Activated T-helper 17 cell treated with anti-CD3 and anti-CD28 coated beads, Interleukin-2, amount 50 U/mL, for 72 hours (primary cell): ENCODE data around the gene CD84. TPM values are rescaled to one million over a fixed set of nuclear protein-coding genes. Genes with fewer than 3 reads are reported as not detected.
A peak's percentile ranks its signal among the peaks of the same experiment; 100 is the strongest.
"Not testable (repeated sequence)": the region's sequence is repeated elsewhere in the genome, so short reads cannot be mapped to it uniquely, and the experiment has no call there.

ENCODE experiments used
- ATAC-seq: fragments of 150-1000 bp; cut with Tn5 transposase; replicated peaks from 2 replicates; pipeline ENCODE4 v1.10.0; 2021; ENCODE audit warnings: mild to moderate bottlenecking, moderate library complexity
- H3K27ac Mint-ChIP-seq: one replicate; pipeline ENCODE4 v1.8.0; 2022; ENCODE audit warnings: mixed read lengths
- H3K27me3 Mint-ChIP-seq: one replicate; pipeline ENCODE4 v1.8.0; 2022; ENCODE audit warnings: mixed read lengths
- H3K36me3 Mint-ChIP-seq: one replicate; pipeline ENCODE4 v1.8.0; 2022; ENCODE audit warnings: low read depth, mild to moderate bottlenecking, mixed read lengths
- H3K4me1 Mint-ChIP-seq: one replicate; pipeline ENCODE4 v1.8.0; 2022; ENCODE audit warnings: mixed read lengths
- H3K4me3 Mint-ChIP-seq: one replicate; pipeline ENCODE4 v1.8.0; 2022; ENCODE audit warnings: mild to moderate bottlenecking, mixed read lengths
- H3K9me3 Mint-ChIP-seq: one replicate; pipeline ENCODE4 v1.8.0; 2022; ENCODE audit warnings: mixed read lengths
- total RNA-seq, 2 donors: library from RNA; stranded (reverse); gene quantifications; one replicate each; pipeline ENCODE4 v1.2.3, GENCODE V29; 2022

The CD84 gene
- total RNA-seq, 2 donors from 2014 or later, result 15.7 to 37.3 TPM

- ATAC-seq, result no peak
- Mint-ChIP-seq H3K4me1 (peaks cover 74% of the 10 kb centered on the region), H3K27ac (peak overlapping the region; percentile 78), H3K4me3 (peak overlapping the region; percentile 73), H3K27me3 (no peaks in the 10 kb centered on the region), H3K36me3 (peaks cover 15% of the 10 kb centered on the region), H3K9me3 (peaks cover 10% of the 10 kb centered on the region)
These were observed 8.5 kb downstream of the CD84 start for GRCh38 chr1:160570840-160571239.

- Mint-ChIP-seq H3K36me3 (peaks cover 26% of the 10 kb centered on the region), H3K9me3 (peaks cover 10% of the 10 kb centered on the region), H3K4me1 (peaks cover 75% of the 10 kb centered on the region), H3K27ac (peak overlapping the region; percentile 78), H3K27me3 (no peaks in the 10 kb centered on the region), H3K4me3 (peak overlapping the region; percentile 73)
- ATAC-seq, result no peak
These were observed 9.5 kb downstream of the CD84 start for GRCh38 chr1:160569806-160570205.

DNA sequence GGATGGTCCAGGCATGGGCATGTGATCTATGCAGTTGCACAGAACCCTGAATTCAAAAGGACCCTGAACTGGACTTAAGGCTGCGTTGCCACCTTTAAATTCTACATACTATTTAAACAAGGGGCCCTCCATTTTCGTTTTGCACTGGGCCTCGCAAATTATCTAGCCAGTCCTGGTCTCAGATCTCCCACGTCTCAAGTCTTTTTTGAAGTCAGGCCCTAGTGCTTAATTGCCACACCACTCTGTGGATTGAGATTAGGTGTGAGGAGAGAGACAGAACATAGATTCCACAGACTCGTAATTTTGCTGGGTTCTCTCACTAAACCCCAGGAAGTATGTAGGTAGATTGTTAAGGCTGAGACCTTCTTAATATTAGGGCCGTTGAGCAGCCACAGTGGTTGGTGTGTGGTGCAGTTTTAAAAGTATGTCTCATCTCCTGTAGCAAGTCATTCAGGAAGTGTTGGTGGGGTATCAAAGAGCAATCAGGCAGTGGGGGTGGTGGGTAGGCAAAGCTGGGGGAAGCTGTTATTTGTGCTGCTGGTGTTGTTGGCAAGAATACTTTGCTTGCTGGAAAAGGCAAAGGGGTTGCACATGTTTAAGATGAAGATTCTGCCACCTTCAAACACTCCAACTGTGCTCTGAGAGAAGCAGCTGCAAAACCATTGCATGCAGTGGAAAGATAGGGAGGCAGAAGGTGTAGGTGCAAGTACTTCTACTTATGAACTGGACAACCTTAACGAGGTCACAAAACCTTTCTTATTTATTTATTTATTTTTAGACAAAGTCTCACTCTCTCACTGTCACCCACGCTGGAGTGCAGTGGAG, 11.2 kb downstream of the CD84 start:
- H3K27me3 Mint-ChIP-seq, result no peaks in the 10 kb centered on the region
- H3K9me3 Mint-ChIP-seq, result peaks cover 8% of the 10 kb centered on the region
- peak; percentile 93 for ATAC-seq
- peak overlapping the region; percentile 73 for H3K4me3 Mint-ChIP-seq
- H3K27ac Mint-ChIP-seq, result peak overlapping the region; percentile 78
- H3K4me1 Mint-ChIP-seq, result peaks cover 70% of the 10 kb centered on the region
- H3K36me3 Mint-ChIP-seq, result peaks cover 39% of the 10 kb centered on the region

DNA sequence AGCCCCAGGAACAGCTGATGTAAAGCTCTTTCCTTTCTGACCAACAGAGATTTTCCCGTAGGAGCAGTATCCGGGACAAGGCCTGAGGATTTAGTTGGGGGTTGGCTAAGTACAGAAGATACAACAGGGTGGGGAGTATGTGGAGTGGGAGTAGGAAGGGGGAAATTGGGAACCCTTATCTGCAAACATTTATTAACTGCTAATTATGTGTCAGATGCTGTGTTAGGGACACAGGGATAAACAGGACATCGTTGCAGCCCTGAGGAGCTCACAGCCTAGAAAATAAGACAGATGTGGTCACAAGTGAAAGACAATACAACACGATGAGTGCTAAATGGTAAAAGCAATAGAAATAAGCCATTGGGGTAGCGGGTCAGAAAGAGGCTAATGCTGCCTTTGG, 12.0 kb downstream of the CD84 start:
- Mint-ChIP-seq H3K27ac (peak overlapping the region; percentile 78), H3K9me3 (peaks cover 8% of the 10 kb centered on the region), H3K36me3 (peaks cover 46% of the 10 kb centered on the region), H3K4me3 (peak overlapping the region; percentile 73), H3K4me1 (peaks cover 64% of the 10 kb centered on the region), H3K27me3 (no peaks in the 10 kb centered on the region)
- peak; percentile 17 for ATAC-seq

GRCh38 chr1:160565564-160565963, 13.7 kb downstream of the CD84 start:
- Mint-ChIP-seq H3K9me3 (peaks cover 3% of the 10 kb centered on the region), H3K4me1 (peaks cover 67% of the 10 kb centered on the region), H3K36me3 (peaks cover 53% of the 10 kb centered on the region), H3K27me3 (no peaks in the 10 kb centered on the region), H3K4me3 (peak overlapping the region; percentile 73), H3K27ac (peak overlapping the region; percentile 78)
- ATAC-seq, result no peak

DNA sequence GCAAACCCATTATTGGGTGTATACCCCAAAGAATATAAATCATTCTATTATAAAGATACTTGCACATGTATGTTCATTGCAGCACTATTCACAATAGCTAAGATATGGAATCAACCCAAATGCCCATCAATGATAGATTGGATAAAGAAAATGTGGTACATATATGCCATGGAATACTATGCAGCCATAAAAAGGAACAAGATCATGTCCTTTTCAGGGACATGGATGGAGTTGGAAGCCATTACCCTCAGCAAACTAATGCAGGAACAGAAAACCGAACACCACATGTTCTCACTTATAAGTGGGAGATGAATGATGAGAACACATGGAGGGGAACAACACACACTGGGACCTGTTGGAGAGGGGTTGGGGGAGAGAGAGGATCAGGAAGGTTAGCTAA, 16.1 kb downstream of the CD84 start:
- H3K36me3 Mint-ChIP-seq, result peaks cover 70% of the 10 kb centered on the region

DNA sequence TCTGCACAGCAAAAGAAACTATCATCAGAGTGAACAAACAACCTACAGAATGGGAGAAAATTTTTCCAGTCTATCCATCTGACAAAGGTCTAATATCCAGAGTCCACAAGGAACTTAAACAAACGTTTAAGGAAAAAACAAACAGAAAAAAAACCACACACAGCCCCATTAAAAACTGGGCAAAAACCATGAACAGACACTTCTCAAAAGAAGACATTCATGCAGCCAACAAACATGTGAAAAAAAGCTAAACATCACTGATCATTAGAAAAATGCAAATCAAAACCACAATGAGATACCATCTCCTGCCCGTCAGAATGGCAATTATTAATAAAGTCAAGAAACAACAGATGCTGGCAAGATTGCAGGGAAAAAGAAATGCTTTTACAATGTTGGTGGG, 16.6 kb downstream of the CD84 start:
- H3K4me3 Mint-ChIP-seq, result peak overlapping the region; percentile 93
- peaks cover 77% of the 10 kb centered on the region for H3K4me1 Mint-ChIP-seq
- H3K9me3 Mint-ChIP-seq, ATAC-seq, H3K27ac Mint-ChIP-seq, H3K27me3 Mint-ChIP-seq: not testable (repeated sequence)
- H3K36me3 Mint-ChIP-seq, result peaks cover 73% of the 10 kb centered on the region

More for the DNA sequence above, 16.1 kb downstream of the CD84 start:
- Mint-ChIP-seq H3K27ac (peak overlapping the region; percentile 32), H3K4me1 (peaks cover 80% of the 10 kb centered on the region), H3K4me3 (peak overlapping the region; percentile 93)
- not testable (repeated sequence) for H3K9me3 Mint-ChIP-seq, H3K27me3 Mint-ChIP-seq, ATAC-seq

- peak overlapping the region; percentile 93 for H3K4me3 Mint-ChIP-seq
- no peaks in the 10 kb centered on the region for H3K27me3 Mint-ChIP-seq
- peaks cover 3% of the 10 kb centered on the region for H3K9me3 Mint-ChIP-seq
- H3K4me1 Mint-ChIP-seq, result peaks cover 67% of the 10 kb centered on the region
- H3K36me3 Mint-ChIP-seq, result peaks cover 75% of the 10 kb centered on the region
- H3K27ac Mint-ChIP-seq, result peak overlapping the region; percentile 92
- no peak for ATAC-seq
These were observed 18.5 kb downstream of the CD84 start for GRCh38 chr1:160560806-160561205.

DNA sequence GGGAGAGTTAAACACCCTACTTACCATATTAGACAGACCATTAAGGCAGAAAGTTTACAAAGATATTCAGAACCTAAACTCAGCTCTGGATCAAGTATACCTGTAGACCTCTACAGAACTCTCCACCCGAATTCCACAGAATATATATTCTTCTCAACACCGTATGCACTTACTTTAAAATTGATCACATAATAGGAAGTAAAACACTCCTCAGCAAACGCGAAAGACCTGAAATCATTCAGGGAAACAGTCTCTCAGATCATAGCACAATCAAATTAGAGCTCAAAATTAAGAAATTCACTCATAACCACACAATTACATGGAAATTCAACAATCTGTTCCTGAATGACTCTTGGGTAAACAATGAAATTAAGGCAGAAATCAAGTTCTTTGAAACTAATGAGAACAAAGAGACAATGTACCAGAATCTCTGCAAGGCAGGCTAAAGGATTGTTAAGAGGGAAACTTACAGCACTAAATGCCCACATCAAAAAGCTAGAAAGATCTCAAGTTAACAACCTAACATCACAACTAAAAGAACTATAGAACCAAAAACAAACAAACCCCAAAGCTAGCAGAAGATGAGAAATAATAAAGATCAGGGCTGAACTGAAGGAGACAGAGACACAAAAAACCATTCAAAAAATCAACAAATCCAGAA, 19.1 kb downstream of the CD84 start:
- H3K9me3 Mint-ChIP-seq, result peaks cover 3% of the 10 kb centered on the region
- H3K4me1 Mint-ChIP-seq, result peaks cover 61% of the 10 kb centered on the region
- H3K27me3 Mint-ChIP-seq, result no peaks in the 10 kb centered on the region
- ATAC-seq, result peak; percentile 15
- peak overlapping the region; percentile 92 for H3K27ac Mint-ChIP-seq
- H3K4me3 Mint-ChIP-seq, result peak overlapping the region; percentile 93
- H3K36me3 Mint-ChIP-seq, result peaks cover 73% of the 10 kb centered on the region

GRCh38 chr1:160559437-160559836, 19.9 kb downstream of the CD84 start:
- Mint-ChIP-seq H3K4me3 (peak overlapping the region; percentile 93), H3K36me3 (peaks cover 66% of the 10 kb centered on the region), H3K4me1 (peaks cover 53% of the 10 kb centered on the region), H3K27ac (peak overlapping the region; percentile 92)
- H3K9me3 Mint-ChIP-seq, ATAC-seq, H3K27me3 Mint-ChIP-seq: not testable (repeated sequence)

DNA sequence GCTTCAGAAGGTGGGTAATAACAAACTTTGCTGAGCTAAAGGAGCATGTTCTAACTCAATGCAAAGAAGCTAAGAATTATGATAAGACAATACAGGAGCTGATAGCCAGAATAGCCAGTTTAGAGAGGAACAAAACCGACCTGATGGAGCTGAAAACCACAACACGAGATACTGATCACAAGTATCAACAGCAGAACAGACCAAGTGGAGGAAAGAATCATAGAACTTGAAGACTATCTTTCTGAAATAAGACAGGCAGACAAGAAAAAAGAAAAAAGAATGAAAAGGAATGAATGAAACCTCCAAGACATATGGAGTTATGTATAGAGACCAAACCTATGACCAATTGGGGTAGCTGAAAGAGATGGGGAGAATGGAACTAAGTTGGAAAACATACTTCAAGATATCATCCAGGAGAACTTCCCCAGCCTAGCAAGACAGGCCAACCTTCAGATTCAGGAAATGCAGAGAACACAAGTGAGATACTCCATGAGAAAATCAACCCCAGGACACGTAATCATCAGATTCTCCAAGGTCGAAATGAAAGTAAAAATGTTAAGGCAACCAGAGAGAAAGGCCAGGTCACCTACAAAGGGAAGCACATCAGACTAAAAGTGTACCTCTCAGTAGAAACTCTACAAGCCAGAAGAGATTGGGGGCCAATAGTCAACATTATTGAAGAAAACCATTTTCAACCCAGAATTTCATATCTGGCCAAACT, 20.5 kb downstream of the CD84 start:
- Mint-ChIP-seq H3K27ac (peak overlapping the region; percentile 92), H3K27me3 (no peaks in the 10 kb centered on the region), H3K9me3 (peaks cover 3% of the 10 kb centered on the region), H3K4me1 (peaks cover 53% of the 10 kb centered on the region), H3K4me3 (peak overlapping the region; percentile 93), H3K36me3 (peaks cover 70% of the 10 kb centered on the region)
- ATAC-seq, result peak; percentile 37

DNA sequence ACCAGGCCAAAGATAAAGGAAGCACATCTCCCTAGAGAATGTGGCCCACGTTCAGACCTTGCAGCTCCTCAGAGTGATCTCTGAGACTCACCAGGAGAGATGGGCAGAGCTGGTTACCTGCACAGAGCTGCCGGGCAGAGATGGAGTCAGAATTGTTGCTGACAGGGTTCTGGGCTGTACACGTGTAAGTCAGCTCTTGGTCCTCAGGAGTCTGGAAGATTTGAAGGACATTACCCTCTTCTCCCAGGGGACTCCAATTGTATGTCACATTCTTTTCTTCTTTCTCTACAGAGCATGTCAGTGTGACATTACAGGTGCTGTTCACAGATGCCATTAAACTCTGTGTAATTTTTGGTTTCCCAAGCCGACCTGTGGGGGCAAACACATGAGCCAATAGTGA, 25.5 kb downstream of the CD84 start:
- H3K4me3 Mint-ChIP-seq, result no peak overlapping the region
- peaks cover 23% of the 10 kb centered on the region for H3K4me1 Mint-ChIP-seq
- H3K27me3 Mint-ChIP-seq, result no peaks in the 10 kb centered on the region
- no peak overlapping the region for H3K27ac Mint-ChIP-seq
- no peak for ATAC-seq
- peaks cover 64% of the 10 kb centered on the region for H3K36me3 Mint-ChIP-seq
- no peaks in the 10 kb centered on the region for H3K9me3 Mint-ChIP-seq

DNA sequence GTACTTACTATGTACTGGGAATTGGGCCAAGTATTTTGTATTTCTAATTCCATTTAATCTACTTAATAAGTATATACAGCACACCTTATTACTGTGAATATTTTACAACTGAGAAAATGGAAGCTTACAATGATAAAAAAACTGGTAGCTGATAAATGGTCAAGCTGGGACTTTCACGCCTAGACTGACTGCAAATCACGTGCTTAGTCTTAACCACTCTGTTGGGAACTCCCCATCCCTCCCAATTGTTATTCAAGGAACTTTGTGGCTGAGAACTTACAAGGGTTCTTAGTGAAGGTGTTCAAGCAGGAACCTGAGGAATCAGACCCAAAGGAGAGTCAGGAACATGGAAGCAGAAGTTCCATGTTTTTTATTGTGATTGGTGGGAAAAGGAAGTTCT, 26.9 kb downstream of the CD84 start:
- H3K36me3 Mint-ChIP-seq, result peaks cover 69% of the 10 kb centered on the region
- no peaks in the 10 kb centered on the region for H3K9me3 Mint-ChIP-seq
- H3K27ac Mint-ChIP-seq, result peak overlapping the region; percentile 31
- H3K4me1 Mint-ChIP-seq, result peaks cover 15% of the 10 kb centered on the region
- H3K4me3 Mint-ChIP-seq, result no peak overlapping the region
- H3K27me3 Mint-ChIP-seq, result no peaks in the 10 kb centered on the region
- no peak for ATAC-seq

DNA sequence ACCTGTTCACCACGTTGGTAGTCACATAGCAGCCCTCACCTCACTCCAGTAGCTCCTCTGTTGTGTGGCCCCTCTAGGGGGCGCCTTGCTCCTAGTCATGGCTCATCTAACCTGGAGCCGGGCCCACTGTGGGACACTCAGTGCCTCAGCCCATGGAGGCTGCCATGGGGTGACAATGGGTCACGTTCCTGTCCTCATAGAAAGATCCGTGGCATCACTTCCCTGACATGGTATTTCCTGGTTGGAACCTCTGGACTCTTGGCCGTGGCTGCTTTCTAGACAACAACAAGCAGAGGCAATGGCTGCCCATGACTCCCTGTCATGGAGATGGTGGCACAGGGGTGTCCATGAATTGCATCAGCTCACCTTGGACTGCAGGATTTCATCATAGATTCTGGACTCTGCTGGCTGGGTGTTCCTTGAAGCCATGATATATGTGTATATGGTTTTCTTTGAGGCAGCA, 28.7 kb downstream of the CD84 start:
- no peaks in the 10 kb centered on the region for H3K9me3 Mint-ChIP-seq
- no peaks in the 10 kb centered on the region for H3K27me3 Mint-ChIP-seq
- no peak overlapping the region for H3K4me3 Mint-ChIP-seq
- peak; percentile 90 for ATAC-seq
- H3K4me1 Mint-ChIP-seq, result peaks cover 11% of the 10 kb centered on the region
- H3K27ac Mint-ChIP-seq, result peak overlapping the region; percentile 75
- H3K36me3 Mint-ChIP-seq, result peaks cover 78% of the 10 kb centered on the region
